Transverse colon (tissue), 3 donors: ENCODE data around the gene HDAC4.

Source experiments
- EP300 ChIP-seq: sonication (generic); formaldehyde crosslinking; IDR thresholded peaks from one replicate; pipeline ENCODE4 v1.6.1; 2017; ENCODE audit warnings: antibody characterized with exemption, low read depth
- TF ChIP-seq, protein P1 (sequence below), 5 experiments: fragments of 200-600 bp in 3 of 5; fragments of 450-650 bp in 2 of 5; sonication (generic) in 3 of 5; IDR thresholded peaks; 1 replicate in 2 of 5; 2 replicates in 3 of 5; pipeline ENCODE4 v1.5.1; 2016 to 2017; ENCODE audit warnings: antibody characterized with exemption in 5 of 5, inconsistent platforms in 3 of 5, mild to moderate bottlenecking in 2 of 5, moderate library complexity in 1 of 5

DNA sequence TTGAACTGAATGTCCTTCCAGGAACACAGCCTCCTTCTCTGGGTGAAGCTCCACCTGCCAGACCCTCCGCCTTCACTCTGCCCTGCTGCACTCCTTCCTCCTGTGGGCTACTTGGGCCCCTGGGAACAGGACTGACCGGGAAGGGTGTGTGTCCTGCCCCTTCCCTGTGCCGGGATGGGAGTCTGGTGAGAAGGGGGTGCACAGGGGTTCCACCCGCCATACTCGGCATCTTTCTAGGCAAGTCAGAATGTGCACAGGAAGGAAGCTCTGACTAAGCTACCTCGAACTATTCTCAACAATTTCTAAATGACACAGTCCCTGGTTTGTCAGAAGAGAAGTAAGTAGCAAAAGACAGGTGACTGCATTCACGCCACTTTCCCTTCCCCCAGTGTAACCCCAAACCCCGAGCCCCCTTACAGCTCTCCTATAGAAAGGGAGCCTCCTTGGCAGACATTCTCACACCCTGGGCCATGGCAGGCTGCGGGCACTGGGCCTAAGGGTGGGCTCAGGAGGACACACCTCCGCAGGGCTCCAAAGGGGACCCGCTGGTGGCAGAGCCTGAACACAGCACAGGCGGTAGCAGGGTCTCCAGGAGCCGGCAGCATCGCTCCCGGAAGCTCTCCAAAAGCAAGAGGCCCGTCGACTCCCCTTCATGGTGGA is 184.1 kb downstream of the HDAC4 start:
- TF ChIP-seq, protein P1, sequence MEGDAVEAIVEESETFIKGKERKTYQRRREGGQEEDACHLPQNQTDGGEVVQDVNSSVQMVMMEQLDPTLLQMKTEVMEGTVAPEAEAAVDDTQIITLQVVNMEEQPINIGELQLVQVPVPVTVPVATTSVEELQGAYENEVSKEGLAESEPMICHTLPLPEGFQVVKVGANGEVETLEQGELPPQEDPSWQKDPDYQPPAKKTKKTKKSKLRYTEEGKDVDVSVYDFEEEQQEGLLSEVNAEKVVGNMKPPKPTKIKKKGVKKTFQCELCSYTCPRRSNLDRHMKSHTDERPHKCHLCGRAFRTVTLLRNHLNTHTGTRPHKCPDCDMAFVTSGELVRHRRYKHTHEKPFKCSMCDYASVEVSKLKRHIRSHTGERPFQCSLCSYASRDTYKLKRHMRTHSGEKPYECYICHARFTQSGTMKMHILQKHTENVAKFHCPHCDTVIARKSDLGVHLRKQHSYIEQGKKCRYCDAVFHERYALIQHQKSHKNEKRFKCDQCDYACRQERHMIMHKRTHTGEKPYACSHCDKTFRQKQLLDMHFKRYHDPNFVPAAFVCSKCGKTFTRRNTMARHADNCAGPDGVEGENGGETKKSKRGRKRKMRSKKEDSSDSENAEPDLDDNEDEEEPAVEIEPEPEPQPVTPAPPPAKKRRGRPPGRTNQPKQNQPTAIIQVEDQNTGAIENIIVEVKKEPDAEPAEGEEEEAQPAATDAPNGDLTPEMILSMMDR (IDR thresholded peaks at IDR 0.05) = no peak
- TF ChIP-seq EP300 = no peak
